GM12878 (cell line): ENCODE data around the gene C1orf185.

ENCODE experiments used
- CEBPB ChIP-seq, 2 experiments: fragments of 150-350 bp in 1 of 2; IDR thresholded peaks; 2 replicates each; pipeline ENCODE4 v1.6.1; 2012 to 2014; ENCODE audit warnings: low read depth in 2 of 2, low read length in 2 of 2, borderline replicate concordance in 1 of 2, inconsistent platforms in 1 of 2
- CTCF ChIP-seq, 3 experiments: IDR thresholded peaks in 2 of 3; conservative IDR thresholded peaks in 1 of 3; 2 replicates each; pipeline ENCODE4 v1.5.1; 2011; ENCODE audit warnings: low read depth in 3 of 3, low read length in 3 of 3, mild to moderate bottlenecking in 3 of 3, control low read depth in 2 of 3, moderate library complexity in 2 of 3, inconsistent platforms in 1 of 3, mixed read lengths in 1 of 3; ENCODE audit not compliant: control insufficient read depth in 2 of 3, insufficient read depth in 1 of 3; ENCODE audit errors: extremely low read depth in 1 of 3
- EGR1 ChIP-seq, 2 experiments: IDR thresholded peaks; 1 replicate in 1 of 2; 2 replicates in 1 of 2; pipeline ENCODE4 v1.6.1; 2011 to 2012; ENCODE audit warnings: low read depth in 2 of 2, low read length in 2 of 2, borderline replicate concordance in 1 of 2, mild to moderate bottlenecking in 1 of 2, moderate library complexity in 1 of 2
- NRF1 ChIP-seq: conservative IDR thresholded peaks from 2 replicates; pipeline ENCODE4 v1.6.1; 2011; ENCODE audit warnings: mild to moderate bottlenecking, low read depth, low read length, improper control_type of control experiment
- POLR2AphosphoS5 ChIP-seq: IDR thresholded peaks from 2 replicates; pipeline ENCODE4 v1.6.1; 2011; ENCODE audit warnings: mild to moderate bottlenecking, low read length, inconsistent platforms
- SMC3 ChIP-seq: IDR thresholded peaks from 2 replicates; pipeline ENCODE4 v1.6.1; 2011; ENCODE audit warnings: low read length, improper control_type of control experiment, borderline replicate concordance
- TCF7 ChIP-seq: IDR thresholded peaks from 2 replicates; pipeline ENCODE4 v1.6.1; 2014; ENCODE audit warnings: antibody characterized with exemption, borderline replicate concordance
- YY1 ChIP-seq: IDR thresholded peaks from 2 replicates; pipeline ENCODE4 v1.6.1; 2011; ENCODE audit warnings: low read depth, mild to moderate bottlenecking, low read length

GRCh38 chr1:51071291-51072042 lies 30.6 kb upstream of the C1orf185 start:
- TF ChIP-seq NRF1 = no peak
- TF ChIP-seq CEBPB (IDR thresholded peaks at IDR 0.05; ENCODE audit: borderline replicate concordance in 1 of 2, low read depth in 2 of 2, low read length in 2 of 2) = no peak
- TF ChIP-seq YY1 = no peak
- no peak for TF ChIP-seq CTCF (IDR thresholded peaks at IDR 0.05 in 2 of 3, conservative IDR thresholded peaks at IDR 0.05 in 1 of 3; ENCODE audit: control insufficient read depth in 2 of 3, extremely low read depth in 1 of 3, insufficient read depth in 1 of 3, low read depth in 3 of 3, low read length in 3 of 3)
- no peak for TF ChIP-seq POLR2AphosphoS5
- no peak for TF ChIP-seq SMC3
- no peak for TF ChIP-seq TCF7
- TF ChIP-seq EGR1 (IDR thresholded peaks at IDR 0.05; ENCODE audit: borderline replicate concordance in 1 of 2, low read depth in 2 of 2, low read length in 2 of 2) = no peak
